ENCODE measurements around the gene PHF19. TPM values are rescaled to one million over a fixed set of nuclear protein-coding genes. Genes with fewer than 3 reads are reported as not detected.

PHF19 gene
- total RNA-seq, 1 experiment from 2014 or later = 66.8 TPM

DNA sequence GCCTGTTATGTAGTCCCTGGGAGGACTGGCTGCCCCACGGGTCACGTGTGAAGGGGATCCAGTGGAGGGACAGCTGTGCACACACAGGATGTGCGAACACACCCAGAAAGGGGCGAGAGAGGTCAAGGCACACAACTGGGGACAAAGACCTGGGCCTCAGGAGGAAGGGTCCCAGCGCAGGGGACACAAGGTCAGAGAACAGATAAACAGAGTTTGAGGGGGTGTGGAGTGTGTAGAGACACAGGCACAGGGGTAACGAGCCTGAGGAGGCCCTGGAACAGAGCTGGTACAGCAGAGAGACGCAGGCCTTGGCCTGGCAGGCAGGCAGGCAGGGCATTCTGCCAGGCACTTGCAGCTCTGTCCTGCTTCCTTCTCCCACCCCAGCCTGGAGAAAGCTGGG lies 19.5 kb downstream of the PHF19 start:
- Histone ChIP-seq H3K27ac (ENCODE audit: insufficient read length, low read depth, low read length) (no peak overlapping the region), H2AK5ac (ENCODE audit: insufficient read length, low read length) (no peak overlapping the region), H3K79me2 (ENCODE audit: insufficient read depth, low read length) (no peaks in the 10 kb centered on the region), H3K18ac (ENCODE audit: insufficient read length, low read depth, low read length) (no peak overlapping the region), H4K5ac (ENCODE audit: insufficient read length, low read depth, low read length) (no peak overlapping the region), H2BK5ac (ENCODE audit: insufficient read length, low read length) (no peak overlapping the region), H3K23ac (ENCODE audit: insufficient read length, low read depth, low read length) (no peak overlapping the region), H2BK20ac (ENCODE audit: low read depth, low read length, poor library complexity, severe bottlenecking) (no peak overlapping the region), H3K27me3 (ENCODE audit: insufficient read depth, low read length) (no peaks in the 10 kb centered on the region), H4K91ac (ENCODE audit: insufficient read length, low read depth, low read length) (no peak overlapping the region), H3K56ac (ENCODE audit: insufficient read length, low read depth, low read length) (no peak overlapping the region), H3K23me2 (ENCODE audit: insufficient read length, low read depth, low read length, poor library complexity, severe bottlenecking) (no peaks in the 10 kb centered on the region), H4K20me1 (ENCODE audit: control insufficient read depth, insufficient read depth, insufficient read length) (no peaks in the 10 kb centered on the region), H4K8ac (replicated peaks; ENCODE audit: insufficient read length, low read depth, low read length) (no peak overlapping the region), H2BK120ac (ENCODE audit: low read depth, low read length, poor library complexity, severe bottlenecking) (no peak overlapping the region), H3K9me3 (ENCODE audit: control insufficient read depth, low read depth, low read length) (no peaks in the 10 kb centered on the region), H2BK12ac (ENCODE audit: insufficient read length, low read depth, low read length) (no peak overlapping the region), H3T11ph (ENCODE audit: low read length) (no peak overlapping the region), H3K4me1 (ENCODE audit: insufficient read depth, low read length) (peaks cover 2% of the 10 kb centered on the region; the same call in 1 of the 2 replicates), H3K79me1 (ENCODE audit: insufficient read depth, low read depth, low read length, poor library complexity, severe bottlenecking) (no peaks in the 10 kb centered on the region), H2AFZ (ENCODE audit: low read length) (no peak overlapping the region), H2BK15ac (ENCODE audit: low read depth, low read length) (no peak overlapping the region), H3K4me2 (ENCODE audit: insufficient read depth, insufficient read length, low read length) (no peak overlapping the region), H3K4ac (ENCODE audit: low read depth, low read length) (no peak overlapping the region), H3K14ac (ENCODE audit: insufficient read depth, low read length) (no peak overlapping the region), H3K9ac (ENCODE audit: extremely low read depth, insufficient read length, low read length) (no peak overlapping the region)
- Mint-ChIP-seq H3K27me3 (ENCODE audit: low read depth) (no peaks in the 10 kb centered on the region), H3K27ac (no peak overlapping the region; a peak in 2 of 7 replicates), H3K4me3 (no peak overlapping the region), H3K36me3 (ENCODE audit: insufficient read depth in 1 of 3, low read depth in 3 of 3) (peaks cover 0 to 51% (median 25%) of the 10 kb centered on the region in 3 experiments; a peak in 4 of 7 replicates), H3K9me3 (no peaks in the 10 kb centered on the region), H3K4me1 (peaks cover 8 to 10% of the 10 kb centered on the region in 2 experiments)
- DNase-seq = no peak
- no CpG with 5 or more reads among the region's 7 CpGs for WGBS (ENCODE audit: extremely low coverage, insufficient read length, low lambda C conversion rate)
- TF ChIP-seq, protein P1, sequence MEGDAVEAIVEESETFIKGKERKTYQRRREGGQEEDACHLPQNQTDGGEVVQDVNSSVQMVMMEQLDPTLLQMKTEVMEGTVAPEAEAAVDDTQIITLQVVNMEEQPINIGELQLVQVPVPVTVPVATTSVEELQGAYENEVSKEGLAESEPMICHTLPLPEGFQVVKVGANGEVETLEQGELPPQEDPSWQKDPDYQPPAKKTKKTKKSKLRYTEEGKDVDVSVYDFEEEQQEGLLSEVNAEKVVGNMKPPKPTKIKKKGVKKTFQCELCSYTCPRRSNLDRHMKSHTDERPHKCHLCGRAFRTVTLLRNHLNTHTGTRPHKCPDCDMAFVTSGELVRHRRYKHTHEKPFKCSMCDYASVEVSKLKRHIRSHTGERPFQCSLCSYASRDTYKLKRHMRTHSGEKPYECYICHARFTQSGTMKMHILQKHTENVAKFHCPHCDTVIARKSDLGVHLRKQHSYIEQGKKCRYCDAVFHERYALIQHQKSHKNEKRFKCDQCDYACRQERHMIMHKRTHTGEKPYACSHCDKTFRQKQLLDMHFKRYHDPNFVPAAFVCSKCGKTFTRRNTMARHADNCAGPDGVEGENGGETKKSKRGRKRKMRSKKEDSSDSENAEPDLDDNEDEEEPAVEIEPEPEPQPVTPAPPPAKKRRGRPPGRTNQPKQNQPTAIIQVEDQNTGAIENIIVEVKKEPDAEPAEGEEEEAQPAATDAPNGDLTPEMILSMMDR (conservative IDR thresholded peaks at IDR 0.05) = no peak

All from H9 (cell line).